Pancreas (tissue), 10 donors: ENCODE results near the gene LCAT. TPM values are rescaled to one million over a fixed set of nuclear protein-coding genes. Genes with fewer than 3 reads are reported as not detected.

Experiments
- ATAC-seq, 4 donors: fragments of 200-7000 bp; cut with Tn5 transposase; one replicate each; pipeline versions ENCODE4 v1.8.0 to v1.9.1; 2020; ENCODE audit warnings: mild to moderate bottlenecking in 4 of 4, moderate library complexity in 4 of 4
- DNase-seq, 6 donors: peaks; one replicate each; pipeline ENCODE4 v3.0.0-alpha.2; 2020
- FAIRE-seq: peaks from 2 replicates; lab custom pipeline; 2012; peaks lifted over from hg19 to GRCh38; lab: Jason Lieb, UNC
- H3K27ac ChIP-seq, 4 donors: fragments of 200-600 bp; sonication (generic); 1 replicate in 3 of 4; 2 replicates in 1 of 4; pipeline versions ENCODE4 v1.5.0 to v1.8.0; 2020
- H3K27me3 ChIP-seq, 4 donors: fragments of 200-600 bp; one replicate each; pipeline ENCODE4 v1.8.0; 2021
- H3K36me3 ChIP-seq, 3 donors: fragments of 200-600 bp; sonication (generic) in 1 of 3; one replicate each; pipeline versions ENCODE4 v1.5.0 to v1.8.0; 2020 to 2021
- H3K4me1 ChIP-seq, 3 donors: fragments of 200-600 bp; one replicate each; pipeline ENCODE4 v1.8.0; 2021
- H3K4me3 ChIP-seq, 4 donors: fragments of 200-600 bp; sonication (generic) in 2 of 4; one replicate each; pipeline versions ENCODE4 v1.5.0 to v1.8.0; 2020 to 2021
- H3K9me3 ChIP-seq, 4 donors: fragments of 200-600 bp; one replicate each; pipeline ENCODE4 v1.8.0; 2021
- CTCF ChIP-seq, 4 donors: fragments of 200-600 bp; sonication (generic) in 3 of 4; IDR thresholded peaks; one replicate each; pipeline versions ENCODE4 v1.5.0 to v1.8.0; 2021; ENCODE audit warnings: antibody characterized with exemption in 4 of 4
- WGBS, 2 donors: extraction: QIAGEN DNeasy Blood & Tissue Kit; methylation state at CpG; one replicate each; pipeline ENCODE4 v1.1.7; 2013; 5-methylcytosine and 5-hydroxymethylcytosine counted together
- intact Hi-C, 3 donors: fragments of 100-400 bp; cut with DNase I; formaldehyde crosslinking; loops; one replicate each; pipeline versions ENCODE4 v1.11.1 to v1.14.2; 2022
- polyA plus RNA-seq, 2 donors: library from polyadenylated mRNA; stranded (reverse); fragments of 200-250 nt; gene quantifications; one replicate each; pipeline ENCODE4 v1.2.3, GENCODE V29; 2013
- total RNA-seq, 6 donors: library from RNA; stranded (reverse); fragmentation: NEBNext Ultra II Directional in 4 of 6; extraction: Animal tissue kit (Norgen Biotek cat#: 25700) in 4 of 6; gene quantifications; one replicate each; pipeline versions ENCODE4 v1.2.1 to v1.2.4, GENCODE V29; 2021 to 2023
- donor health status: healthy with polysubstance abuse.
- donor health status: DM: no; HTN: no; CAD: no; lungs with moderate emphysema.
- donor health status: DM: no; HTN: no; CAD: no.
- donor health status: control.
- donor health status: control.
- donor health status: Bipolar disorder and iron deficiency.
- donor health status: DM: yes; HTN: yes; CAD: no.
- donor health status: DM: no; HTN: no; CAD: no.
- donor health status: DM: no; HTN: no; CAD: no.
- donor health status: DM: yes; HTN: yes; CAD: no.

Gene LCAT
- total and polyA plus RNA-seq, 8 donors = 2.8 to 65.5 (median 10.3) TPM

- intact Hi-C loops = loop anchor here in 2 of 3 donors (5.0 to 10.0 kb wide), 4 partner anchors 33 to 406 kb away; partner anchors contain the start of genes NRN1L (in 1 of the 2) and RIPOR1 (in 1 of the 2)
- Histone ChIP-seq H3K36me3 (peaks cover 0 to 5% (median 0%) of the 10 kb centered on the region in 3 donors), H3K9me3 (no peaks in the 10 kb centered on the region), H3K4me1 (peaks cover 0 to 18% (median 8%) of the 10 kb centered on the region in 3 donors), H3K27ac (peak overlapping the region; percentile 33 to 80 (median 74)), H3K27me3 (no peaks in the 10 kb centered on the region), H3K4me3 (peak overlapping the region; percentile 31 to 43 (median 43))
- ATAC-seq = no peak
- WGBS, 2 donors = 38 to 45% methylated on average over 17 of the region's 17 CpGs
- DNase-seq = peak in 4 of 6 donors; percentile 51 to 87 (median 58)
- TF ChIP-seq CTCF (IDR thresholded peaks at IDR 0.05) = no peak
- no peak for FAIRE-seq
Observed at GRCh38 chr16:67930678-67931211, 13.2 kb downstream of the LCAT start.

GRCh38 chr16:67930191-67930590, 13.7 kb downstream of the LCAT start:
- no peak for FAIRE-seq
- Histone ChIP-seq H3K4me1 (peaks cover 0 to 18% (median 8%) of the 10 kb centered on the region in 3 donors), H3K27ac (peak overlapping the region; percentile 28 to 80 (median 74)), H3K36me3 (peaks cover 0 to 5% (median 0%) of the 10 kb centered on the region in 3 donors), H3K4me3 (peak overlapping the region; percentile 11 to 43 (median 43)), H3K9me3 (no peaks in the 10 kb centered on the region), H3K27me3 (no peaks in the 10 kb centered on the region)
- intact Hi-C loops = loop anchor here in 2 of 3 donors (5.0 to 10.0 kb wide), 4 partner anchors 33 to 405 kb away; partner anchors contain the start of genes NRN1L (in 1 of the 2) and RIPOR1 (in 1 of the 2)
- ATAC-seq = no peak
- 42 to 49% methylated on average over 14 of the region's 14 CpGs for WGBS, 2 donors
- DNase-seq = peak in 1 of 6 donors; percentile 78
- TF ChIP-seq CTCF (IDR thresholded peaks at IDR 0.05) = no peak

- 24 to 32% methylated on average over 16 of the region's 16 CpGs for WGBS, 2 donors
- H3K9me3 ChIP-seq = no peaks in the 10 kb centered on the region
- no peaks in the 10 kb centered on the region for H3K27me3 ChIP-seq
- FAIRE-seq (no peak), DNase-seq (peak; percentile 80 to 92 (median 84)), ATAC-seq (peak; percentile 23 to 68 (median 38))
- peaks cover 0 to 9% (median 8%) of the 10 kb centered on the region in 3 donors for H3K4me1 ChIP-seq
- peak overlapping the region in 3 of 4 donors; percentile 48 to 81 (median 80) for H3K27ac ChIP-seq
- peak overlapping the region in 3 of 4 donors; percentile 43 for H3K4me3 ChIP-seq
- peak; percentile 47 to 75 (median 64) for TF ChIP-seq CTCF (IDR thresholded peaks at IDR 0.05)
- intact Hi-C loops = loop anchor here in 1 of 3 donors (10.0 kb wide), 1 partner anchor 254 kb away; no protein-coding TSS in a partner anchor
- H3K36me3 ChIP-seq = peaks cover 0 to 5% (median 0%) of the 10 kb centered on the region in 3 donors
Observed at GRCh38 chr16:67928561-67929364, 15.2 kb downstream of the LCAT start.

GRCh38 chr16:67928147-67928546, 15.8 kb downstream of the LCAT start:
- peaks cover 0 to 5% (median 0%) of the 10 kb centered on the region in 3 donors for H3K36me3 ChIP-seq

More at GRCh38 chr16:67928147-67928546, 15.8 kb downstream of the LCAT start:
- FAIRE-seq (no peak), ATAC-seq (no peak), DNase-seq (peak in 2 of 6 donors; percentile 47 to 85)
- no peaks in the 10 kb centered on the region for H3K9me3 ChIP-seq
- TF ChIP-seq CTCF (IDR thresholded peaks at IDR 0.05) = no peak
- no peak overlapping the region for H3K4me3 ChIP-seq
- intact Hi-C loops = loop anchor here in 1 of 3 donors (10.0 kb wide), 1 partner anchor 253 kb away; no protein-coding TSS in a partner anchor
- peaks cover 0 to 9% (median 8%) of the 10 kb centered on the region in 3 donors for H3K4me1 ChIP-seq
- H3K27me3 ChIP-seq = no peaks in the 10 kb centered on the region
- H3K27ac ChIP-seq = peak overlapping the region in 3 of 4 donors; percentile 80 to 85 (median 81)
- 49 to 61% methylated on average over 7 of the region's 7 CpGs for WGBS, 2 donors
